Left renal pelvis (tissue), 4 donors: Measurements from ENCODE around the gene KIAA0232. TPM values are rescaled to one million over a fixed set of nuclear protein-coding genes. Genes with fewer than 3 reads are reported as not detected.
A peak's percentile ranks its signal among the peaks of the same experiment; 100 is the strongest.
"Not testable (repeated sequence)": the region's sequence is repeated elsewhere in the genome, so short reads cannot be mapped to it uniquely, and the experiment has no call there.

Source experiments
- DNase-seq, 4 donors: peaks; one replicate each; pipeline ENCODE4 v3.0.0-alpha.2; 2013; ENCODE audit warnings: low read depth in 4 of 4, low spot score in 3 of 4
- polyA plus RNA-seq, 4 donors: library from polyadenylated mRNA; unstranded; fragments of 120-200 nt; gene quantifications; one replicate each; pipeline ENCODE4 v1.2.1, GENCODE V29; 2013; ENCODE audit not compliant: insufficient read length in 4 of 4

Gene KIAA0232
- polyA plus RNA-seq, 4 donors, result 33.5 to 45.9 (median 41.5) TPM

- DNase-seq, result no peak
Measured at GRCh38 chr4:6804082-6804752, 21.7 kb downstream of the KIAA0232 start.

GRCh38 chr4:6806924-6807626 lies 24.5 kb downstream of the KIAA0232 start:
- DNase-seq, result no peak

- DNase-seq, result no peak
Measured at GRCh38 chr4:6808259-6808658, 25.7 kb downstream of the KIAA0232 start.

DNA sequence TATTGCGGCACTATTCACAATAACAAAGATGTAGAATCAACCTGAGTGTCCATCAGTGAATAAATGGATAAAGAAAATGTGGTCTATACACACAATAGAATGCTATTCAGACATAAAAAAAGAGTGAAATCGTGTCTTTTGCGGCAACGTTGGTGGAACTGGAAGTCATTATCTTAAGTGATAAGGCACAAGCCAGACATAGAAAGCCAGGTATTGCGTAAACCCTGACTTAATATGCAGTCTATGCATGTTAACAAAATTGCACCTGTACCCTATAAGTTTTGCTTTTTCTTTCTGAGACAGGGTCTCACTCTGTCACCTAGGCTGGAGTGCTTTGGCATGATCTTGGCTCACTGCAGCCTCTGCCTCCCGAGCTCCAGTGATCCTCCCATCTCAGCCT lies 28.6 kb downstream of the KIAA0232 start:
- no peak for DNase-seq

DNA sequence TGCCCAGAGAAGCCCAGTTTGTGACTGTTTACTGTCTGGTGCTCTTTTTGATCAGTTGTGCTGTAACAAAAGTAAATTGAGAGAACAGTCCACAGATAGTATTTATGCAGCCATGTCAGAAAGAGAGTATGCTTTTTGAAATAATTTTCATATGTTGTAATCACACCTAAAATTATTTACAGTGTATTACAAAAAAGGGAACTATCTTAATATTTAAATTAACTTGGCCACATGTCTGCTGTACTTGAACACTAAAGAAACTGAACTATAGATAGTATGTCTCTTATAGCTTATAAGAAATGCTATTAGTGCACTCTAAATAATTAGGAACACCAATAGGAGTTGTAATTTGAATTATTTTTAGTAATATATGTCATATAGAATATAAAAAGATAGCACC lies 30.2 kb downstream of the KIAA0232 start:
- no peak for DNase-seq

GRCh38 chr4:6813725-6814124 lies 31.2 kb downstream of the KIAA0232 start:
- DNase-seq, result no peak

DNA sequence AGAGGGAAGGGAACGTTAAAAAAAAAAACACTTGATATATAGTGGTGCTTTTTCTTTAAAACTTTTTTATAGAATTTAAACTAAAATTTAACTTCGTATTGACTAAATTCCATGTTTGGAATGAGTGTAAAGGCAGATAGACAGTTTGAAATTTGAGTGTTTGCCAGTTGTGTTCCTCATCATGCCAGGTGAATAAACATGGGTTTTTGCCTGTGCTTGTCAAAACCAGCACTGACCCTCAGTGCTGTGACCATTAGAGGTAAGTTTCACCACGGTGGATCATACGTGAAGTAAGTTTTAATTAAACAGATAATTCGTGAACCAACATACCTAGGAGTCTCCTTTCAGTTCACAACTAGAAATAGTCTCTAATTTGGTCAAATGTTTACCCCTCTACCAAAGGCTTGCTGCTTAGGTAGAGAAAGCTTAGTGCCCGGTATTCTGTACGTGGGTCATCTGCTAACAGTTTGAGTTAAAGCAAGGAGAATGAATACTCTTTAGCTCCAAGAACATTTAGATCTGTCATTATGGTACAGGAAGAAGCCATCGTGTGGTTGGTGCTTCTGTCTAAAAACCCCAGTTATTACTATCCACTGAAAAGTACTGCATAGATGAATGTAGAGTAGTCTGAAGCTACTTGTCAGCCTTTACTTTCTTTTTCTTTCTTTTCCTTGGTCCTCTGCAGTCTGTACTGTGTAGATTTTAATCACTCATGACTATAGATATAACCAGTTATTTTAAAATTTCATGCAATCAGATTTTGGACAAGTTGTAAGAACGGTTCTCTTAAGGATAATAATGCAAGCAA lies 32.7 kb downstream of the KIAA0232 start:
- no peak for DNase-seq

DNA sequence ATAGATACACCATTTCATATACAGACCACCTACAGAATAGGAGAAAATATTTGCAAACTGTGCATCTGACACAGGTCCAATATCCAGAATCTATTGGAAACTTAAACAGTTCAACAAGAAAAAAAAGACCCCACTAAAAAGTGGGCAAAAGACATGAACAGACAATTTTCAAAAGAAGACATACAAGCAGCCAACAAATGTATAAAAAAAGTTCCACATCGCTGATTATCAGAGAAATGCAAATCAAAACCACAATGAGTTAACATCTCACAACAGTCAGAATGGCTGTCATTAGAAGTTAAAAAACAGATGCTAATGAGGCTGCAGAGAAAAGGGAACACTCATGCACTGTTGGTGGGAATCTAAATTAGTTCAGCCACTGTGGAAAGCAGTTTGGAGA lies 36.8 kb downstream of the KIAA0232 start:
- DNase-seq, result no peak

- DNase-seq, result no peak
Measured at GRCh38 chr4:6820695-6821094, 38.2 kb downstream of the KIAA0232 start.

GRCh38 chr4:6824071-6824470 lies 41.5 kb downstream of the KIAA0232 start:
- DNase-seq, result no peak

- DNase-seq, result no peak
Measured at GRCh38 chr4:6824772-6825402, 42.4 kb downstream of the KIAA0232 start.

GRCh38 chr4:6825403-6825802 lies 42.9 kb downstream of the KIAA0232 start:
- no peak for DNase-seq

DNA sequence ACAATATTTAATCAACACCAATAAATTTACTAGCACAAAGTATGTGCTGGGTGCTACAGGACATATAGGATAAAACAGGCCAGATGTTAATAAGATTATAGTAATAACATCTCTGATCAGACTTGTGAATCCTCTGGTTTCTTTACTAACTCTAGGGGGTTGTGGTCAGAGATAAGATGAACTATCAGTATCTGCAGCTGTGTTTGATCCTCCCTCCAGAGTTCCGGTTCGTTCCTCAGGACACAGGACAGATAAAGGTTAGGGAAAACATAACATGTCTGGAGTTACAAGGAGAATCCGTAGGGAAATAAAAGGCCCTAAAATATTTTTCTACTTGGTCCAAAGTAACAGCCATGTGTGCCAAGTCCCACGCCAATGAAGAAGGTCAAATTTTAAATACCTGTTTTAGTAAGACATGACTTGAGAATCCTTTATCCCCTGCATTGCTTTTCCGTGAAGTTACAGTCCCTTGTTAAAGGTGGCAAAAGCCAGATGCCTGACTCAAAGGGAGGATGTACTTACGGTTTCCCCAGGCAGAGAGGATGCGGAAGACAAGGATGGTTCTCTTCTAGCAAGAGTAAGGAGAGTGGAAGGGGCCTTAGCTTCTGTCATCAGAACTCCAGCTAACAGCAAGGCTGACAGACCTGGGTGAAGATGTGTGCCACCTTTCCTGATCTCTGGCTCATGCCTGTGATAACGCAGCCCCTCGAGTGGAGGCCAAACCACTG lies 44.4 kb downstream of the KIAA0232 start:
- DNase-seq, result no peak

DNA sequence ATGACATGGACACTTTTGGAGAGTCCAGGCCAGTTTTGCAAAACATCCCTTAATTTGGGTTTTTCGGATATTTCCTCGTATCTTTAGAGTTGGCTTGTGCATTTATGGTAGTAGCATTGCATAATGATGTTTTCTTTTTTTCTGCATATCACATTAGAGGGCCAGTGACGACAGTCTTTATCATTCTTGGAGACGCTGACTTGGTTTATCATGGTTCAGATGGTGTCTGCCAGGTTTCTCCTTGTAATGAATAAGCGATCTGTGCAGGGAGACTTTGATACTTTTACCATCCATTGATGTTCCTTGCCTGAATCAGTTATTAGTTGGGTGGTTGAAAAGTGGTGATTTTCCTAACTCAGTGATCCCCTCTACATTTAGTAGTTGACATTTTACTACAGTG lies 46.6 kb downstream of the KIAA0232 start:
- DNase-seq, result no peak

DNA sequence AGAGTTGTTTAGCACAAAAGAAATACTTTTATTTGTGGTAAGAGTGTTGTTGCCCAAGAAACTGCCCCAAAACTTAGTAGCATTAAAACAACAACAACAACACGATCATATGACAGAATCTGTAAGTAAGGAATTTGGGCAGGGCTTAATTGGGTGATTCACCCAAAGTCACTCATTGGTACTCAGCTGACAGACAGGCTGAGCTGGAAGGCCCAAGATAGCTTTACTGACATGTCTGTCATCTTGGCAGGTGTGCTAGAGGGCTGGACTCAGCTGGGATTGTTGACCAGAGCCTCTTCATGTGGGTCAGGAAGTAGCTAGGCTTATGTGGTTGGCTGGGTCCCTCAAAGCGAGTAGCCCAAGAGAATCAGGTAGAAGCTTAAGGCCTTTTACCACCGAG lies 52.3 kb downstream of the KIAA0232 start:
- DNase-seq, result no peak

DNA sequence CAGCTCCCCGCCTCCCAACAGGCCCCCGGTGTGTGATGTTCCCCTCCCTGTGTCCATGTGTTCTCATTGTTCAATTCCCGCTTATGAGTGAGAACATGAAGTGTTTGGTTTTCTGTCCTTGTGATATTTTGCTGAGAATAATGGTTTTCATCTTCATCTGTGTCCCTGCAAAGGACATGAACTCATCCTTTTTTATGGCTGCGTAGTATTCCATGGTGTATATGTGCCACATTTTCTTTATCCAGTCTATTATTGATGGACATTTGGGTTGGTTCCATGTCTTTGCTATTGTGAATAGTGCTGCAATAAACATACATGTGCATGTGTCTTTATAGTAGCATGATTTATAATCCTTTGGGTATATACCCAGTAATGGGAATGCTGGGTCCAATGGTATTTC lies 53.1 kb downstream of the KIAA0232 start:
- not testable (repeated sequence) for DNase-seq

GRCh38 chr4:6837106-6837505 lies 54.6 kb downstream of the KIAA0232 start:
- DNase-seq, result not testable (repeated sequence)

- DNase-seq, result no peak
Measured at GRCh38 chr4:6839579-6839978, 57.1 kb downstream of the KIAA0232 start.

DNA sequence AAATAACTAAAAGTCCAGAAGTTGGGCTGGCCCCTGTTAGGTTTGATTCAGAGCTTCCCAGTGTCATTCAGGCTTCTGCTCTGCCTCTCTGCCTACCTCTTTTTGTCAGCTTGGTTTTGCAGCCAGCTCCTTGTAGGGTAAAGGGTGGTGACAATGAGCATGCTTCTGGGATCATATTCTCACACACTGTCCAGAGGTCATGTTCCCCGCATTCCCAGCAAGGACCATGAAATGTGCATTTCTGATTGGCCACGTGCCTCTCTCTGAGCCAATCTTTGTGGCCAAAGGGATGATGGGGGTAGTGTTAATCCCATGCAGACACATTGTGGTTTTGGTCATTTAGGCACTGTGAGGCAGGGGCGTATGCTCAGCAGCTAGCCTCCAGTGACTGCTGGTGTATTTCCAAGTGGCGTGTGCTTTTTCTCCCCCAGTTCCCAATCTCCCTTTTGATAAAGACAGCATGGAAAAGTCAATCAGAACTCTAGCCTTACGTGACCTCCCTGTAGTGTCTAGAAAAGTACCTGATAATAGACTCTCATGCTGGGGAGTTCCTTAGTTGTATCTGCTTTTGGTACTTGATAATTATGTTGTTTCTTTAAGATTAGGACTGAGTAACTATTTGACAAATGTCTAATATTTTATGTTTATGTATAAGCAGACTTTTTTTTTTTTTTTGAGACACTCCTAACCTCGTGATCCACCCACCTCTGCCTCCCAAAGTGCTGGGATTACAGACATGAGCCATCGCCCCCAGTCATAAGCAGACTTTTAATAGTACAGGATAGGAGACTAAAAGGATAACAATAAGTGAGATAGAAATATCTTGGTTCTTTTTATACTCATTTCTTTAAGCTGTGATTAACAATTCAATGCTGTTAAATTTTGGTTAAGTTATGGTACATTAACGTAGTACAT lies 57.8 kb downstream of the KIAA0232 start:
- DNase-seq, result peak in 1 of 4 donors; percentile 7
